ENCODE data around the gene HPSE2.

The HPSE2 gene

GRCh38 chr10:98433371-98433770 is 802.3 kb downstream of the HPSE2 start:
- no peak for ATAC-seq
- TF ChIP-seq ARNTL (CRISPR knock-in tag; IDR thresholded peaks at IDR 0.05; ENCODE audit: borderline replicate concordance, low read depth) (no peak), TSHZ2 (CRISPR knock-in tag; IDR thresholded peaks at IDR 0.05) (no peak), ISL1 (CRISPR knock-in tag; IDR thresholded peaks at IDR 0.05) (no peak), ZFP3 (CRISPR knock-in tag; IDR thresholded peaks at IDR 0.05) (no peak), ZC3H10 (CRISPR knock-in tag; IDR thresholded peaks at IDR 0.05) (no peak), ESRRG (CRISPR knock-in tag; IDR thresholded peaks at IDR 0.05) (no peak), ZFP30 (CRISPR knock-in tag; IDR thresholded peaks at IDR 0.05) (no peak), CREB5 (CRISPR knock-in tag; IDR thresholded peaks at IDR 0.05; ENCODE audit: low read depth) (no peak), PPARA (CRISPR knock-in tag; IDR thresholded peaks at IDR 0.05; ENCODE audit: borderline replicate concordance) (no peak), OSR1 (CRISPR knock-in tag; IDR thresholded peaks at IDR 0.05) (no peak), ZNF8 (CRISPR knock-in tag; IDR thresholded peaks at IDR 0.05) (no peak), POU6F1 (CRISPR knock-in tag; IDR thresholded peaks at IDR 0.05; ENCODE audit: borderline replicate concordance, low read depth) (no peak), TOX (CRISPR knock-in tag; IDR thresholded peaks at IDR 0.05; ENCODE audit: borderline replicate concordance) (no peak), ZNF70 (CRISPR knock-in tag; IDR thresholded peaks at IDR 0.05) (no peak), TCF4 (CRISPR knock-in tag; IDR thresholded peaks at IDR 0.05; ENCODE audit: borderline replicate concordance) (no peak), PATZ1 (CRISPR knock-in tag; IDR thresholded peaks at IDR 0.05; ENCODE audit: borderline replicate concordance) (no peak), SNAI2 (CRISPR knock-in tag; IDR thresholded peaks at IDR 0.05) (no peak)

GRCh38 chr10:98432330-98432729 is 803.3 kb downstream of the HPSE2 start:
- ATAC-seq = no peak
- TF ChIP-seq CSRNP3 (CRISPR knock-in tag; IDR thresholded peaks at IDR 0.05) (no peak), ESRRG (CRISPR knock-in tag; IDR thresholded peaks at IDR 0.05) (no peak)

GRCh38 chr10:98431016-98431415 is 804.6 kb downstream of the HPSE2 start:
- TF ChIP-seq ZFP3 (CRISPR knock-in tag; IDR thresholded peaks at IDR 0.05) (no peak), ARNTL (CRISPR knock-in tag; IDR thresholded peaks at IDR 0.05; ENCODE audit: borderline replicate concordance, low read depth) (no peak), OSR1 (CRISPR knock-in tag; IDR thresholded peaks at IDR 0.05) (no peak), ZNF8 (CRISPR knock-in tag; IDR thresholded peaks at IDR 0.05) (no peak), ZNF70 (CRISPR knock-in tag; IDR thresholded peaks at IDR 0.05) (no peak), POU6F1 (CRISPR knock-in tag; IDR thresholded peaks at IDR 0.05; ENCODE audit: borderline replicate concordance, low read depth) (no peak), TCF4 (CRISPR knock-in tag; IDR thresholded peaks at IDR 0.05; ENCODE audit: borderline replicate concordance) (no peak), TSHZ2 (CRISPR knock-in tag; IDR thresholded peaks at IDR 0.05) (no peak), ZC3H10 (CRISPR knock-in tag; IDR thresholded peaks at IDR 0.05) (no peak), BACH2 (CRISPR knock-in tag; IDR thresholded peaks at IDR 0.05; ENCODE audit: borderline replicate concordance) (no peak), ESRRG (CRISPR knock-in tag; IDR thresholded peaks at IDR 0.05) (no peak), RARB (CRISPR knock-in tag; IDR thresholded peaks at IDR 0.05) (no peak), CSRNP3 (CRISPR knock-in tag; IDR thresholded peaks at IDR 0.05) (no peak), ZNF565 (CRISPR knock-in tag; conservative IDR thresholded peaks at IDR 0.05; ENCODE audit: low read depth) (no peak), CSDC2 (CRISPR knock-in tag; IDR thresholded peaks at IDR 0.05) (no peak)
- ATAC-seq = no peak
